Heart right ventricle (tissue), 16 donors: ENCODE measurements around the gene MED13. TPM values are rescaled to one million over a fixed set of nuclear protein-coding genes. Genes with fewer than 3 reads are reported as not detected.
A peak's percentile ranks its signal among the peaks of the same experiment; 100 is the strongest.

Experiments
- ATAC-seq, 8 donors: fragments of 200-7000 bp; cut with Tn5 transposase; one replicate each; pipeline ENCODE4 v1.9.1; 2020; ENCODE audit warnings: mild to moderate bottlenecking in 8 of 8, moderate library complexity in 8 of 8, moderate number of reproducible peaks in 1 of 8
- DNase-seq, 2 donors: peaks; one replicate each; pipeline ENCODE4 v3.0.0-alpha.2; 2020
- H3K27ac ChIP-seq, 10 donors: fragments of 200-600 bp; sonication (generic) in 2 of 10; one replicate each; pipeline versions ENCODE4 v1.5.0 to v1.8.0; 2020 to 2022; ENCODE audit warnings: mild to moderate bottlenecking in 3 of 10
- H3K27me3 ChIP-seq, 7 donors: fragments of 200-600 bp; one replicate each; pipeline ENCODE4 v1.8.0; 2021 to 2022; ENCODE audit warnings: mild to moderate bottlenecking in 2 of 7
- H3K36me3 ChIP-seq, 9 donors: fragments of 200-600 bp; sonication (generic) in 1 of 9; one replicate each; pipeline versions ENCODE4 v1.5.0 to v1.8.0; 2020 to 2022; ENCODE audit warnings: mild to moderate bottlenecking in 2 of 9
- H3K4me1 ChIP-seq, 9 donors: fragments of 200-600 bp; sonication (generic) in 1 of 9; one replicate each; pipeline versions ENCODE4 v1.5.0 to v1.8.0; 2020 to 2022; ENCODE audit warnings: mild to moderate bottlenecking in 4 of 9
- H3K4me3 ChIP-seq, 10 donors: fragments of 200-600 bp; sonication (generic) in 2 of 10; one replicate each; pipeline versions ENCODE4 v1.5.0 to v1.8.0; 2020 to 2022; ENCODE audit warnings: mild to moderate bottlenecking in 7 of 10, moderate library complexity in 2 of 10
- H3K9me3 ChIP-seq, 11 donors: fragments of 200-600 bp in 10 of 11; sonication (generic) in 2 of 11; one replicate each; pipeline versions ENCODE4 v1.5.0 to v1.8.0; 2013 to 2022; ENCODE audit warnings: mild to moderate bottlenecking in 2 of 11, control low read depth in 1 of 11, moderate library complexity in 1 of 11
- WGBS, 2 donors: extraction: QIAGEN DNeasy Blood & Tissue Kit; methylation state at CpG; one replicate each; pipeline ENCODE4 v1.1.7; 2013; ENCODE audit warnings: inconsistent platforms in 1 of 2; 5-methylcytosine and 5-hydroxymethylcytosine counted together
- intact Hi-C, 10 donors: fragments of 100-400 bp; cut with DNase I; formaldehyde crosslinking; loops; one replicate each; pipeline versions ENCODE4 v1.11.1 to v1.14.2; 2022
- long read RNA-seq, 3 donors: library from polyadenylated mRNA; unstranded; transcript quantifications; one replicate each; pipeline ENCODE4 v2.0.0, GENCODE V29; 2020 to 2021
- polyA plus RNA-seq, 2 donors: library from polyadenylated mRNA; stranded (reverse); fragments of 200-250 nt; gene quantifications; one replicate each; pipeline ENCODE4 v1.2.3, GENCODE V29; 2013
- total RNA-seq, 10 donors: library from RNA; stranded (reverse); fragmentation: NEBNext Ultra II Directional in 3 of 10; extraction: Animal tissue kit (Norgen Biotek cat#: 25700) in 3 of 10; gene quantifications; one replicate each; pipeline versions ENCODE4 v1.2.1 to v1.2.4, GENCODE V29; 2021 to 2023
- TF ChIP-seq, protein P1 (sequence below), 9 donors: fragments of 200-600 bp; sonication (generic) in 2 of 9; IDR thresholded peaks; one replicate each; pipeline versions ENCODE4 v1.5.0 to v1.8.0; 2021 to 2022; ENCODE audit warnings: antibody characterized with exemption in 9 of 9, mild to moderate bottlenecking in 5 of 9, moderate library complexity in 1 of 9
- donor health status: Arrhythmogenic right ventricular cardiomyopathy.
- donor health status: ischemic (EF 13 %, LVEDD 7.1; RV severe dilation, severe dysfunction).
- donor health status: healthy with polysubstance abuse.
- donor health status: DM: no; HTN: yes; CAD: no.
- donor health status: DM: no; HTN: no; CAD: no.
- donor health status: ischemic (EF 25% LVEDD 6.9; RV normal size, moderate dysfunction).
- donor health status: ischemic (EF 25% LVEDD 5.7; RV mildly dilated, moderate dysfunction).
- donor health status: healthy.
- donor health status: DM: yes; HTN: yes; CAD: no.
- donor health status: Ischemic cardiomyopathy.
- donor health status: ischemic (EF 35%, LVEDD 5.7; RV mildly dilated, moderate dysfunction).
- donor health status: nonischemic (EF 11% LVEDD 7.7; RV severe dilation, severe dysfunction).
- donor health status: DM: yes; HTN: yes; CAD: no.
- donor health status: PGD.
- donor health status: ischemic (EF 29% LVEDD 5.4; RV normal size, mild dysfunction).
- donor health status: nonischemic (EF 23%, LVEDD 6.1; RV moderate dilation, normal function).

MED13 gene, protein sequence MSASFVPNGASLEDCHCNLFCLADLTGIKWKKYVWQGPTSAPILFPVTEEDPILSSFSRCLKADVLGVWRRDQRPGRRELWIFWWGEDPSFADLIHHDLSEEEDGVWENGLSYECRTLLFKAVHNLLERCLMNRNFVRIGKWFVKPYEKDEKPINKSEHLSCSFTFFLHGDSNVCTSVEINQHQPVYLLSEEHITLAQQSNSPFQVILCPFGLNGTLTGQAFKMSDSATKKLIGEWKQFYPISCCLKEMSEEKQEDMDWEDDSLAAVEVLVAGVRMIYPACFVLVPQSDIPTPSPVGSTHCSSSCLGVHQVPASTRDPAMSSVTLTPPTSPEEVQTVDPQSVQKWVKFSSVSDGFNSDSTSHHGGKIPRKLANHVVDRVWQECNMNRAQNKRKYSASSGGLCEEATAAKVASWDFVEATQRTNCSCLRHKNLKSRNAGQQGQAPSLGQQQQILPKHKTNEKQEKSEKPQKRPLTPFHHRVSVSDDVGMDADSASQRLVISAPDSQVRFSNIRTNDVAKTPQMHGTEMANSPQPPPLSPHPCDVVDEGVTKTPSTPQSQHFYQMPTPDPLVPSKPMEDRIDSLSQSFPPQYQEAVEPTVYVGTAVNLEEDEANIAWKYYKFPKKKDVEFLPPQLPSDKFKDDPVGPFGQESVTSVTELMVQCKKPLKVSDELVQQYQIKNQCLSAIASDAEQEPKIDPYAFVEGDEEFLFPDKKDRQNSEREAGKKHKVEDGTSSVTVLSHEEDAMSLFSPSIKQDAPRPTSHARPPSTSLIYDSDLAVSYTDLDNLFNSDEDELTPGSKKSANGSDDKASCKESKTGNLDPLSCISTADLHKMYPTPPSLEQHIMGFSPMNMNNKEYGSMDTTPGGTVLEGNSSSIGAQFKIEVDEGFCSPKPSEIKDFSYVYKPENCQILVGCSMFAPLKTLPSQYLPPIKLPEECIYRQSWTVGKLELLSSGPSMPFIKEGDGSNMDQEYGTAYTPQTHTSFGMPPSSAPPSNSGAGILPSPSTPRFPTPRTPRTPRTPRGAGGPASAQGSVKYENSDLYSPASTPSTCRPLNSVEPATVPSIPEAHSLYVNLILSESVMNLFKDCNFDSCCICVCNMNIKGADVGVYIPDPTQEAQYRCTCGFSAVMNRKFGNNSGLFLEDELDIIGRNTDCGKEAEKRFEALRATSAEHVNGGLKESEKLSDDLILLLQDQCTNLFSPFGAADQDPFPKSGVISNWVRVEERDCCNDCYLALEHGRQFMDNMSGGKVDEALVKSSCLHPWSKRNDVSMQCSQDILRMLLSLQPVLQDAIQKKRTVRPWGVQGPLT (N-terminal part only)
- total RNA-seq: 10 to 100 TPM; 29.1 to 51.6 (median 37.0) TPM
- 1 to 10 TPM; 4.1 to 5.8 TPM for polyA plus RNA-seq
- long read RNA-seq, donor 1, partial matches to known transcripts: 4 of 7 reads
- long read RNA-seq, donor 1, other reads (novel, unspliced or antisense): 3 of 7 reads
- long read RNA-seq, donor 2, partial matches to known transcripts: 2 of 9 reads
- long read RNA-seq, donor 2, other reads (novel, unspliced or antisense): 7 of 9 reads
- long read RNA-seq, donor 3, partial matches to known transcripts: 17 of 23 reads
- long read RNA-seq, donor 3, other reads (novel, unspliced or antisense): 6 of 23 reads

DNA sequence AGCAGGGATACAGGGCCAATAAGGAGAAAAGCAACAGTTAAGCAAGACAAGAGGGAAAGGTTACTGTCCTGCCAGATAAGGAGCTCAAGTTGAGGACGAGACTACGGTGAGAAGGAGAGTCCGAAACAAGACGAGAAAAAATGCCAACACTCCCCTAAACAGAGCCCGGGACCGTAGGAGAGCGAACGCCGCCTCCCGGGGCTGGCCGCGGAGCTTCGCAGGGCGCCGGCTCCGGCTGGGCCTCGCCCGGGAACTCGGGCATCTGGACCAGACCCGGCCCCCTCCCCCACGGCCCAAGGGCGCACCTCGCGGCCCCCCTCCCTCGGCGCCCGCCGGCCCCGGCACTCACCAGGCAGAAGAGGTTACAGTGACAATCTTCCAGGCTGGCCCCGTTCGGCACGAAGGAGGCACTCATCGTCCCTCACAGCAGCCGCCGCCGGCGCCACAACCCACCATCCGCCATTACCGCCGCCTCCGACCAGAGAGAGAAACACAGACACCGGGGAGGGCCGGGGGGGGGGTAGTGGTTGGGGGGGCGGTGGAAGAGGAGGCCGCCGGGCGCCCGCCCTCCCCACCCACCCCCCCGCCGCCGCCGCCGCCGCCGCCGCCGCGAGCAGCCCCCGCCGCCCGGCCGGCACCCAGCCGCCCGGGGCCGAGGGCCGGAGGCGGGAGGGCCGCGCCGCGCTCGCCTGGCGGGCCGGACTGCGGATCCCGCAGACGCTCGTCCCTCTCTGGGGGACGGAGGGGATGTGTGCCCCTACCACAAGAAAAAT lies at the start of gene MED13:
Gene MED13, minus strand, starts transcription at position 488 of the 773 bp plus-strand sequence. Its CDS starts 73 bp downstream, at position 415.
- Histone ChIP-seq H3K27ac (peak within 1 kb of the TSS; percentile 92 to 100 (median 99)), H3K9me3 (no peaks in the 10 kb centered on the region), H3K4me3 (peak within 1 kb of the TSS; percentile 63 to 99 (median 94)), H3K27me3 (no peaks in the 10 kb centered on the region), H3K36me3 (peaks cover 0 to 31% (median 0%) of the 10 kb centered on the region in 9 donors), H3K4me1 (peaks cover 0 to 46% (median 36%) of the 10 kb centered on the region in 9 donors)
- peak; percentile 48 to 78 (median 54) for ATAC-seq
- intact Hi-C loops: loop anchor here in 9 of 10 donors (2.0 to 10.0 kb wide), 9 partner anchors 60 to 1390 kb away; partner anchors contain the start of genes INTS2 (in 5 of the 9), BCAS3 (in 1 of the 9) and BRIP1 (in 1 of the 9)
- TF ChIP-seq, protein P1, sequence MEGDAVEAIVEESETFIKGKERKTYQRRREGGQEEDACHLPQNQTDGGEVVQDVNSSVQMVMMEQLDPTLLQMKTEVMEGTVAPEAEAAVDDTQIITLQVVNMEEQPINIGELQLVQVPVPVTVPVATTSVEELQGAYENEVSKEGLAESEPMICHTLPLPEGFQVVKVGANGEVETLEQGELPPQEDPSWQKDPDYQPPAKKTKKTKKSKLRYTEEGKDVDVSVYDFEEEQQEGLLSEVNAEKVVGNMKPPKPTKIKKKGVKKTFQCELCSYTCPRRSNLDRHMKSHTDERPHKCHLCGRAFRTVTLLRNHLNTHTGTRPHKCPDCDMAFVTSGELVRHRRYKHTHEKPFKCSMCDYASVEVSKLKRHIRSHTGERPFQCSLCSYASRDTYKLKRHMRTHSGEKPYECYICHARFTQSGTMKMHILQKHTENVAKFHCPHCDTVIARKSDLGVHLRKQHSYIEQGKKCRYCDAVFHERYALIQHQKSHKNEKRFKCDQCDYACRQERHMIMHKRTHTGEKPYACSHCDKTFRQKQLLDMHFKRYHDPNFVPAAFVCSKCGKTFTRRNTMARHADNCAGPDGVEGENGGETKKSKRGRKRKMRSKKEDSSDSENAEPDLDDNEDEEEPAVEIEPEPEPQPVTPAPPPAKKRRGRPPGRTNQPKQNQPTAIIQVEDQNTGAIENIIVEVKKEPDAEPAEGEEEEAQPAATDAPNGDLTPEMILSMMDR (IDR thresholded peaks at IDR 0.05): peak in 1 of 9 donors; percentile 4
- 0% methylated on average over 50 to 78 of the region's 79 CpGs for WGBS, 2 donors
- DNase-seq: peak; percentile 65 to 69

DNA sequence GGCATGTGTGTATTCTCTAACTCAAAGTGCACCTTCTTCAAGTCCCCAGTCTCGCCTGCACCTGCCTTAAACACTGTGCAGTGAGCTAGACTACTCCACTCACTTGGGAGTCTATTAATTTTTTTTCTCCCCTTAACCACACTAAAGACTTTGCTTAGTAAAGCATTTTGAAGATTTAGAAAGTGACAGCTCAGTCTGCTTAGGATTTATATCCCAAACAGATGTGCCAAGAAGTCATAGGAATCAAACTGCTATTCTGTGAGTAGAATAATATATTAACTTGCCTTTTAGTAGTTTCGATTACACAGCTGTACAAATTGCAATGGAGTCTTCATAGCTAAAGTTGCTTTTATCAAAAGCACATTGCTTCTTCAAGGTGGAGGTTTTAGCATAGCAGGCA lies 47.2 kb upstream of the MED13 start:
- H3K27me3 ChIP-seq: peaks cover 0 to 22% (median 0%) of the 10 kb centered on the region in 7 donors
- WGBS, 2 donors: 75 to 81% methylated on average over 2 of the region's 2 CpGs
- no peak for ATAC-seq
- intact Hi-C loops: no loop called here
- H3K27ac ChIP-seq: no peak overlapping the region
- H3K9me3 ChIP-seq: peaks cover 0 to 10% (median 0%) of the 10 kb centered on the region in 11 donors
- no peaks in the 10 kb centered on the region for H3K4me1 ChIP-seq
- H3K4me3 ChIP-seq: no peak overlapping the region
- no peak for DNase-seq
- no peaks in the 10 kb centered on the region for H3K36me3 ChIP-seq
- TF ChIP-seq, protein P1 (IDR thresholded peaks at IDR 0.05): no peak

DNA sequence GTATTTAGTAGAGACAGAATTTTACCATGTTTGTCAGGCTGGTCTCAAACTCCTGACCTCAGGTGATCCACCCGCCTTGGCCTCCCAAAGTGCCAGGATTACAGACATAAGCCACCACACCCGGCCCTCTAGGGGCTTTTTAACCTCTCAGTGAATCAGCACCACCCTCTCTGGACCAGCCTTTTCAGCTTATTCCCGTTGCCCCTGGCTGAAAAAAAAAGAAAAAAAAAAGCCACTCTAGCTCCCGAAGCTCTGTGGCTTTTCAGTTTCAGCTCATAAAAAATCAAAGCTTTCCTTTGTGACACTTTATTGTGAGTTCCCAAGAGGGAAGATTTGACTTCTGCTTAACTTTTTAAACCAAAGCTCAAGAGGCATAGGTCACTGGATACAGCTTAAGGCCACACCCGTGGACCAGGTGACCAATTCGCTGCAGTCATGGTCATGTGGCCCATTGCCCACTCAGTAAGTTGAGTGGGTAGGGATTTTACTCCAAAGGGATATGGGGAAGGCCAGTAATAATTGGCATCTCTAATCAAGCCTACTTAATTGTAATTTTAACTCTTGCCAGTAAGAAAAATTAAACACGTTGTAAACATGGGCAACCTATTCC lies 46.6 kb upstream of the MED13 start:
- no peak for ATAC-seq
- TF ChIP-seq, protein P1 (IDR thresholded peaks at IDR 0.05): no peak
- no peaks in the 10 kb centered on the region for H3K36me3 ChIP-seq
- H3K9me3 ChIP-seq: peaks cover 0 to 10% (median 0%) of the 10 kb centered on the region in 11 donors
- no peaks in the 10 kb centered on the region for H3K4me1 ChIP-seq
- WGBS, 2 donors: 62 to 64% methylated on average over 7 of the region's 7 CpGs
- intact Hi-C loops: no loop called here
- peaks cover 0 to 23% (median 0%) of the 10 kb centered on the region in 7 donors for H3K27me3 ChIP-seq
- DNase-seq: no peak
- H3K4me3 ChIP-seq: no peak overlapping the region
- no peak overlapping the region for H3K27ac ChIP-seq
